OCI-LY7 (cell line): ENCODE data around the gene HSPB2. TPM values are rescaled to one million over a fixed set of nuclear protein-coding genes. Genes with fewer than 3 reads are reported as not detected.

Source experiments
- BruUV-seq: library from RNA; stranded (reverse); fragments of 400-500 nt; replicated peaks from 2 replicates; lab custom pipeline; 2021; lab: Mats Ljungman, UMichigan
- CTCF ChIA-PET: fragments of 300-600 bp; sonication (Branson Sonifier 250); formaldehyde crosslinking; loops from one replicate; lab custom pipeline; 2022; ENCODE audit warnings: antibody characterized with exemption; ENCODE audit not compliant: unreplicated experiment; lab: Charles Lee
- POLR2A ChIA-PET: fragments of 300-600 bp; sonication (Branson Sonifier 250); formaldehyde crosslinking; loops from one replicate; lab custom pipeline; 2022; ENCODE audit warnings: antibody characterized with exemption; lab: Charles Lee
- DNase-seq: peaks from one replicate; pipeline ENCODE4 v3.0.0-alpha.2; 2015; ENCODE audit warnings: low spot score
- H2AFZ ChIP-seq: fragments of 200-600 bp; sonication (generic), shearing (Covaris generic); 2 replicates; pipeline ENCODE4 v1.6.1; 2014; ENCODE audit warnings: mild to moderate bottlenecking, antibody characterized with exemption, low read length, moderate library complexity
- H3K27ac ChIP-seq: fragments of 200-600 bp; sonication (generic); 2 replicates; pipeline ENCODE4 v1.5.1; 2014; ENCODE audit warnings: mixed run types, low read depth, mild to moderate bottlenecking, moderate library complexity, low read length, inconsistent platforms; ENCODE audit not compliant: poor library complexity, severe bottlenecking
- H3K36me3 ChIP-seq: fragments of 200-600 bp; sonication (generic); 2 replicates; pipeline ENCODE4 v1.6.1; 2014; ENCODE audit warnings: mild to moderate bottlenecking, antibody characterized with exemption, low read length, moderate library complexity, mixed read lengths; ENCODE audit not compliant: insufficient read depth
- H3K4me1 ChIP-seq: fragments of 200-600 bp; sonication (generic); 2 replicates; pipeline ENCODE4 v1.5.1; 2014; ENCODE audit warnings: mild to moderate bottlenecking, low read length; ENCODE audit not compliant: insufficient read depth, poor library complexity, severe bottlenecking
- H3K4me2 ChIP-seq: fragments of 200-600 bp; sonication (generic); 2 replicates; pipeline ENCODE4 v1.6.1; 2014; ENCODE audit warnings: mild to moderate bottlenecking, low read length
- H3K4me3 ChIP-seq: fragments of 200-600 bp; sonication (generic); 2 replicates; pipeline ENCODE4 v1.5.1; 2014; ENCODE audit warnings: mild to moderate bottlenecking, low read depth, low read length; ENCODE audit not compliant: poor library complexity, severe bottlenecking
- H3K79me2 ChIP-seq: fragments of 200-600 bp; sonication (generic); 2 replicates; pipeline ENCODE4 v1.6.1; 2016; ENCODE audit warnings: low read depth, mild to moderate bottlenecking, low read length, moderate library complexity, mixed read lengths; ENCODE audit not compliant: insufficient read depth
- H3K9me2 ChIP-seq: fragments of 200-600 bp; sonication (generic); 2 replicates; pipeline ENCODE4 v1.6.1; 2016; ENCODE audit warnings: mild to moderate bottlenecking, low read length, mixed read lengths; ENCODE audit not compliant: insufficient read depth
- H3K9me3 ChIP-seq: fragments of 200-600 bp; sonication (generic); 2 replicates; pipeline ENCODE4 v1.6.1; 2014; ENCODE audit warnings: mild to moderate bottlenecking, mixed run types, low read length, mixed read lengths
- H4K20me1 ChIP-seq: fragments of 200-600 bp; sonication (generic); 2 replicates; pipeline ENCODE4 v1.6.1; 2014; ENCODE audit warnings: mild to moderate bottlenecking, antibody characterized with exemption, low read length, moderate library complexity, mixed read lengths; ENCODE audit not compliant: insufficient read depth
- EZH2phosphoT487 ChIP-seq: fragments of 200-600 bp; sonication (generic); IDR thresholded peaks from 2 replicates; pipeline ENCODE4 v1.6.1; 2018; ENCODE audit warnings: low read depth, borderline replicate concordance, mild to moderate bottlenecking, mixed run types, antibody characterized with exemption, low read length, moderate library complexity, mixed read lengths
- intact Hi-C: fragments of 100-400 bp; cut with micrococcal nuclease; formaldehyde crosslinking; loops from one replicate; pipeline ENCODE4 v1.10.0; 2022; ENCODE audit not compliant: unreplicated experiment
- total RNA-seq, 2 experiments: library from RNA; depleted of rRNA in 1 of 2; stranded (reverse); fragments of >200 nt in 1 of 2; shearing (Covaris generic) in 1 of 2; gene quantifications; 2 replicates each; pipeline ENCODE4 v1.2.3, GENCODE V29; 2014 to 2022
- TF ChIP-seq, protein P1 (sequence below): fragments of 200-600 bp; sonication (generic); conservative IDR thresholded peaks from 2 replicates; pipeline ENCODE4 v1.5.1; 2014; ENCODE audit warnings: mild to moderate bottlenecking, antibody characterized with exemption, low read length, moderate library complexity, mixed read lengths

Gene HSPB2
- total RNA-seq, 2 experiments from 2014 or later = not detected

DNA sequence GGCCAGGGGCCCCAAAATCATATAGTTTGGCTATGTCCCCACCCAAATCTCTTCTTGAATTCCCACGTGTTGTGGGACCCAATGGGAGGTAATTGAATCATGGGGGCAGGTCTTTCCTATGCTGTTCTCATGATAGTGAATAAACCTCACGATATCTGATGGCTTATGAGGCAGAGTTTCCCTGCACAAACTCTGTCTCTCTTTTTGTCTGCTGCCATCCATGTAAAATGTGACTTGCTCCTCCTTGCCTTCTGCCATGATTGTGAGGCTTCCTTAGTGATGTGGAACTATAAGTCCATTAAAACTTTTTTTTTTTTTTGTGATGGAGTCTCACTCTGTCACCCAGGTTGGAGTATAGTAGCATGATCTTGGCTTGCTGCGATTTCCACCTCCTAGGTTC lies 39.0 kb downstream of the HSPB2 start:
- H3K4me2 ChIP-seq = no peak overlapping the region
- no peaks in the 10 kb centered on the region for H3K9me2 ChIP-seq
- H3K27ac ChIP-seq = no peak overlapping the region
- TF ChIP-seq, protein P1, sequence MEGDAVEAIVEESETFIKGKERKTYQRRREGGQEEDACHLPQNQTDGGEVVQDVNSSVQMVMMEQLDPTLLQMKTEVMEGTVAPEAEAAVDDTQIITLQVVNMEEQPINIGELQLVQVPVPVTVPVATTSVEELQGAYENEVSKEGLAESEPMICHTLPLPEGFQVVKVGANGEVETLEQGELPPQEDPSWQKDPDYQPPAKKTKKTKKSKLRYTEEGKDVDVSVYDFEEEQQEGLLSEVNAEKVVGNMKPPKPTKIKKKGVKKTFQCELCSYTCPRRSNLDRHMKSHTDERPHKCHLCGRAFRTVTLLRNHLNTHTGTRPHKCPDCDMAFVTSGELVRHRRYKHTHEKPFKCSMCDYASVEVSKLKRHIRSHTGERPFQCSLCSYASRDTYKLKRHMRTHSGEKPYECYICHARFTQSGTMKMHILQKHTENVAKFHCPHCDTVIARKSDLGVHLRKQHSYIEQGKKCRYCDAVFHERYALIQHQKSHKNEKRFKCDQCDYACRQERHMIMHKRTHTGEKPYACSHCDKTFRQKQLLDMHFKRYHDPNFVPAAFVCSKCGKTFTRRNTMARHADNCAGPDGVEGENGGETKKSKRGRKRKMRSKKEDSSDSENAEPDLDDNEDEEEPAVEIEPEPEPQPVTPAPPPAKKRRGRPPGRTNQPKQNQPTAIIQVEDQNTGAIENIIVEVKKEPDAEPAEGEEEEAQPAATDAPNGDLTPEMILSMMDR = no peak
- no peak for TF ChIP-seq EZH2phosphoT487
- 0 out of 2 replicates have a peak, but pooled peaks cover 5% of the 10 kb centered on the region for H3K9me3 ChIP-seq
- BruUV-seq = no TSS peak
- H3K36me3 ChIP-seq = no peaks in the 10 kb centered on the region
- H2AFZ ChIP-seq = no peak overlapping the region
- no peaks in the 10 kb centered on the region for H4K20me1 ChIP-seq
- DNase-seq = no peak
- H3K4me1 ChIP-seq = peaks cover 11% of the 10 kb centered on the region
- no peak overlapping the region for H3K4me3 ChIP-seq
- H3K79me2 ChIP-seq = no peaks in the 10 kb centered on the region
- intact Hi-C loops = no loop called here
- ChIA-PET CTCF (no interaction called here), POLR2A (no interaction called here)

DNA sequence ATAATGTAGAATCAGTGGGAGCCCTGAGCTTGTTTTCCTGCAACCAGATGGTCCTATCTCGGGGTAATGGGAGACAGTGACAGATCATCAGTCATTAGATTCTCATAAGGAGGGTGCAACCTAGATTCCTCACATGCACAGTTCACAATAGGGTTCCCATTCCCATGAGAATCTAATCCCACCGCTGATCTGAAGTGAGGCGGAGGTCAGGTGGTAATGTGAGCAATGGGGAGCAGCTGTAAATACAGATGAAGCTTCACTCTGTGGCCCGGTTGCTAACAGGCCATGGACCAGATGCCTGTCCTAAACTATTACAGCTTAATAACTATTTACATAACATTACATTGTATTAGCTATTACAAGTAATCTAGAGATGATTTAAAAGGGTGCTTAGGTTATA lies 41.6 kb downstream of the HSPB2 start:
- Histone ChIP-seq H3K4me1 (no peaks in the 10 kb centered on the region), H3K79me2 (no peaks in the 10 kb centered on the region), H3K9me3 (0 out of 2 replicates have a peak, but pooled peaks cover 5% of the 10 kb centered on the region), H3K36me3 (no peaks in the 10 kb centered on the region), H2AFZ (no peak overlapping the region), H3K4me2 (no peak overlapping the region), H4K20me1 (no peaks in the 10 kb centered on the region), H3K4me3 (no peak overlapping the region), H3K27ac (no peak overlapping the region), H3K9me2 (no peaks in the 10 kb centered on the region)
- intact Hi-C loops = no loop called here
- ChIA-PET POLR2A (interaction anchor here (0.7 to 1.2 kb wide), 3 partner anchors 9 to 770 kb away, joined by 3 read pairs; no protein-coding TSS in a partner anchor), CTCF (interaction anchor here (0.9 kb wide), 1 partner anchor 32 kb away, joined by 3 read pairs; no protein-coding TSS in a partner anchor)
- no peak for DNase-seq
- TF ChIP-seq, protein P1 = no peak
- no peak for TF ChIP-seq EZH2phosphoT487
- no TSS peak for BruUV-seq

DNA sequence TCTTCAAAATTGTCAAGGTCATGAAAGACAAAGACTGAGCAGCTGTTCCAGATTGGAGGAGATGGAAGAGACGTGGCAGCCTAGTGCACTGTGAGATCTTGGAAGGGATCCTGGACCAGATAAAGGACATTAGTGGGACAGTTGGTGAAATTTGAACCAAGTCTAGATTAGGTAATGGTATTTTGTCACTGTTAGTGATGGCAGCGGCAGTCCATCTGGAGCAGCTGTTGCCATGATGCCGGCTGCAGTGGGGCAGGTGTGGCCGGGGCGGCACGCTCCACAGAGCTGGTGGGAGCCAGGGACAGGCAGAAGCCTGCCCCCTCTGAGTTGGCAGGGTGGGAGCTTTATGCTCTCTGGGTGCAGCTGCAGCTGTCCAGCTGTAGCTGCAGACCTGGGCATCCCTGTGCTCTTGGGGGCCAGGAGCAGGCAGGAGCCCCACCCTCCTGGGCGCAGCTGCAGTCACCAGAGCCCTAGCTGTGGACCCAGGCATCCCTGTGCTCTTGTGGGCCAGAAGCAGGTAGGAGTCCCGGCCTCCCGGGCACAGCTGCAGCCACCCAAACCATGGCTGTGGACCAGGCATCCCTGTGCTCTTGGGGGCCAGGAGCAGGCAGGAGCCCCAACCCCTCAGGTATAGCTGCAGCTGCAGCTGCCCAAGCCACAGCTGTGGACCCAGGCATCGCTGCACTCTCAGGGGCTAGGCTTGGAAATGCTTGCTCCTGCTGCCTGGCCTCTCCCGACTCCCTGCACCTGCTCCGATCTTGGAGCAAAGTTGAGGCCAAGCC lies 45.3 kb downstream of the HSPB2 start:
- no peak overlapping the region for H3K27ac ChIP-seq
- H3K36me3 ChIP-seq = no peaks in the 10 kb centered on the region
- intact Hi-C loops = no loop called here
- H3K4me2 ChIP-seq = no peak overlapping the region
- no peaks in the 10 kb centered on the region for H3K79me2 ChIP-seq
- TF ChIP-seq, protein P1 = no peak
- TF ChIP-seq EZH2phosphoT487 = no peak
- no peaks in the 10 kb centered on the region for H3K9me3 ChIP-seq
- BruUV-seq = no TSS peak
- no peaks in the 10 kb centered on the region for H4K20me1 ChIP-seq
- no peak overlapping the region for H3K4me3 ChIP-seq
- DNase-seq = no peak
- CTCF ChIA-PET = no interaction called here
- H2AFZ ChIP-seq = no peak overlapping the region
- POLR2A ChIA-PET = interaction anchor here (1.1 kb wide), 1 partner anchor 8 kb away, joined by 7 read pairs; no protein-coding TSS in a partner anchor
- H3K4me1 ChIP-seq = no peaks in the 10 kb centered on the region
- H3K9me2 ChIP-seq = no peaks in the 10 kb centered on the region
